Ammon's horn (tissue), 1 donor: ENCODE results near the gene TGOLN2.
"Not testable (repeated sequence)": the region's sequence is repeated elsewhere in the genome, so short reads cannot be mapped to it uniquely, and the experiment has no call there.

ENCODE experiments used
- DNase-seq: peaks from one replicate; pipeline ENCODE4 v3.0.0-alpha.2; 2016; ENCODE audit warnings: low spot score

Gene TGOLN2

DNA sequence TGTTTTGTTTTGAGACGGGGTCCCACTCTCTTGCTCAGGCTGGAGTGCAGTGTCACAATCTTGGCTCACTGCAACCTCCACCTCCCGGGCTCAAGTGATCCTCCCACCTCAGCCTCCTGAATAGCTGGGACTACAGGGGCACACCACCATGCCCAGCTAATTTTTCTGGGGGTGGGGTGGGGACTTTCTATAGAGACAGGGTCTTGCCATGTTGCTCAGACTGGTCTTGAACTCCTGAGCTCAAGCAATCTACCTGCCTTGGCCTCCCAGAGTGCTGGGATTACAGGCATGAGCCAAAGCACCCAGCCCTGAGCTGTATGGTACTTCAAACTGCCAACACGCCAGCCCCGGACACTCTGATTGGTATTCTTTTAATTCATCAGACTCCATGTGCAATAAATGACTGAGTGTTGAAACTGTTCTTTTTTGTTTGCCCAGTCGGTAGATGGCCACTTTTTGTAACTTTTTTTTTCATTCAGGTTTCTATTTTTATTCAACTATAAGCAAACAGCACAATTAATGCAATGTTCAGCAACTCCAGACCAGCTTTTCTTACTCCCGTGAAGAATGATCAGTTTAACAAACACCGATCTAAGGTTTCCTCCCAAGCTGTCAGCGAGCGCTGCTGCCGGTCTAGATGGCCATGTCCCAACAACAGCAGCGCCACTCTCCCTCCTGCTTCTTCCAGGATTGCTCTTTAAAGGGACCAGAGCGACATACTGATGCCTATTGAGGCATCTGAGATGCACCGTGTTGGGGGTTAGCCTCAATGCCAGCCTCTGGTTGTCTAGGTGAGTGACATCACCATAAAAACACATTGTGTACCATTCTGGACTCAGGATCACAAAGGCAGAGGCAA lies 12.5 kb upstream of the TGOLN2 start:
- DNase-seq = peak; percentile 38

GRCh38 chr2:85334928-85335327 lies 7.1 kb upstream of the TGOLN2 start:
- DNase-seq = no peak

DNA sequence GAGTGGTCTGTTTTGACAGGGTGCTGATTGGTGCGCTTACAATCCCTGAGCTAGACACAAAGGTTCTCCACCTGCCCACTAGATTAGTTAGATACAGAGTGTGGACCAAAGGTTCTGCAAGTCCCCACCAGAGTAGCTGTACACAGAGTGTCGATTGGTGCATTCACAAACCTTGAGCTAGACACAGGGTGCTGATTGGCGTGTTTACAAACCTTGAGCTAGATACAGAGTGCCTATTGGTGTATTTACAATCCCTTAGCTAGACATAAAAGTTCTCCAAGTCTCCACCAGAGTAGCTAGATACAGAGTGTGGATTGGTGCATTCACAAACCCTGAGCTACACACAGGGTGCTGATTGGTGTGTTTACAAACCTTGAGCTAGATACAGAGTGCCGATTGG lies 6.1 kb upstream of the TGOLN2 start:
- DNase-seq = not testable (repeated sequence)

DNA sequence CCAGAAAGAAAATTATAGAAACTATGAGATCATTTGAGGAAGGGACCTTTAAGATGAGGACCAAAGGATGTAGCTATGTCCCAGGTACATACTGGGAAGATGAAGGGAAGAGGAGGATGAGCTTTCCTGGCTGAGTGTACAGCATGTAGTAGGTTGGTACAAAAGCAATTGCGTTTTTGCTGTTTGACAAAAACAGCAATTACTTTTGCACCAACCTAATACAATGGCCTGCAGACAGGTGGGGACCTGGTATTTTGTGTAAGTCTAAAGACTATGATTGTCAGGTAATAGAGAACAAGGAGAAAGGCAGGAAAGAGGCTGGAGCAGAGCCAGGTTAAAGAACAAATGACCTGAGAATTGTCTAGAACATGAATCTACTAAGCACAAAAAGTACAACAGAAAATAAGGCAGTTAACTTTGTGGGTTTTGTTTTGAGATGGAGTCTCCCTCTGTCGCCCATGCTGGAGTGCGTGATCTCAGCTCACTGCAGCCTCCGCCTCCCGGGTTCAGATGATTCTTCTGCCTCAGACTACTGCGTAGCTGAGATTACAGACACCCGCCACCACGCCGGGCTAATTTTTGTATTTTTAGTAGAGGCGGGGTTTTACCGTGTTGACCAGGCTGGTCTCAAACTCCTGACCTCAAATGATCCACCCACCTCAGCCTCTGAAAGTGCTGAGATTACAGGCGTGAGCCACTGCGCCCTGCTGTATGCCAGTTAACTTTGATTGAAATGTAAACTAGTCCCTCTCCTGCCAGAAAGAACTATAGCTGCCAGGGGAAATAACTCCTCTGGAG lies 3.2 kb upstream of the TGOLN2 start:
- DNase-seq = no peak

- DNase-seq = not testable (repeated sequence)
Measured at GRCh38 chr2:85329701-85330100, 1.9 kb upstream of the TGOLN2 start.

GRCh38 chr2:85329181-85329651 lies 1.4 kb upstream of the TGOLN2 start:
- no peak for DNase-seq

DNA sequence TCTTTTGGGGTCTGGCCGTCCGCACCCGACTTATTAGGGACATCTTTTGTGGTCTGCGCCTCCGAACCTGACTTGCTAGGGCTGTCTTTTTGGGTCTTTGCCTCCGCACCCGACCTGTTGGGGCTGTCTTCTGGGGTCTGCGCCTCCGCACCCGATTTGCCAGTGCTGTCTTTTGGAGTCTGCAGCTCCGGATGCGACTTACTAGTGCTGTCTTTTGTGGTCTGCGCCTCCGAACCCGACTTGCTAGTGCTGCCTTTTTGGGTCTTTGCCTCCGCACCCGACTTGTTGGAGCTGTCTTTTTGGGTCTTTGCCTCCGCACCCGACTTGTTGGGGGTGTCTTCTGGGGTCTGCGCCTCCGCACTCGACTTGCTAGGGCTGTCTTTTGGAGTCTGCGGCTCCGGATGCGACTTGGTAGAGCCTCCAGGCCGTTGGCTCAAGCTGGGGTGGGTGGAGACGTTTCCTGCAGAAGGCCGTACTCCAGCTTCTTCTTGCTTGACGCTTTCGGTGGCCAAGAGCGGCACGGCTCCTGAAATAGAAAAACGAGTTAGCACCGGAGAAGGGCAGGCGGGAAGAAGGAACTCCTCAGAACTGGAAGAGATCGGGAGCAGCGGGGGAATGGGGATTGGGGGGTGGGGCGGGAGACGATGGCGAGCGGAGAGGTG lies 498 bp downstream of the TGOLN2 start:
- peak; percentile 53 for DNase-seq

DNA sequence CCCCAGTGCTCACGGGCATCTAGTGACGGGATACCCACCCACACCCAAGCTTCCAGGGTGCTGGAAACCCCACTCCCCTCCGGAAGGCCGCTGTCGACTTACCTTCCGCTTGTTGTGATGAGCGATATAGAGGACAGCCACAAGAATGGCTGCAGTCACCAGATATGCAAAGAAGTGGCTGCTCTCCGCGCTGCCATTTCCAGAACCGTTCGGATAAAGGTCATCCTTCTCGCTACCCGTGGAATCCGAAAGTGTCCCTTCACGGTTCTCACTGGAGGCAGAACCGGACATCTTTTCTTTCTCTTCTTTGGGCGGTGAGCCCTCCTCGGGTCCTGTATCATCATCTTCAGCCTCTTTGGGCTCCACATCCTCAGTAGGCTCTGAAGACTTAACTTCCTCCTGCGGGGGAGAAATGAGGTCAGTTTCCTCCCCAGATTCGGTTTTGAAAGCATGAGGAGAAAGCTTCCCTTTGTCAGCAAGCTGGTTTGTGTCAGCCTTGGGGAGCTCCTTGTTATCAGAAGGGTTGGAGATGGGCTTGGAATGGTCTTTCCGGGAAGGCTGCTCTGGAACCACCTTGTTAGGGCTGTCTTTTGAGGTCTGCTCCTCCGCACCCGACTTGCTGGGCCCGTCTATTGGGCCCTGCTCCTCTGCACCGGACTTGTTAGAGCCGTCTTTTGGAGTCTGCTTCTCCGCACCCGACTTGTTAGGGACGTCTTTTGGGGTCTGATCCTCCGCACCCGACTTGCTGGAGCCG lies 1.2 kb downstream of the TGOLN2 start:
- peak; percentile 43 for DNase-seq

GRCh38 chr2:85325466-85325811 lies 2.4 kb downstream of the TGOLN2 start:
- DNase-seq = no peak

DNA sequence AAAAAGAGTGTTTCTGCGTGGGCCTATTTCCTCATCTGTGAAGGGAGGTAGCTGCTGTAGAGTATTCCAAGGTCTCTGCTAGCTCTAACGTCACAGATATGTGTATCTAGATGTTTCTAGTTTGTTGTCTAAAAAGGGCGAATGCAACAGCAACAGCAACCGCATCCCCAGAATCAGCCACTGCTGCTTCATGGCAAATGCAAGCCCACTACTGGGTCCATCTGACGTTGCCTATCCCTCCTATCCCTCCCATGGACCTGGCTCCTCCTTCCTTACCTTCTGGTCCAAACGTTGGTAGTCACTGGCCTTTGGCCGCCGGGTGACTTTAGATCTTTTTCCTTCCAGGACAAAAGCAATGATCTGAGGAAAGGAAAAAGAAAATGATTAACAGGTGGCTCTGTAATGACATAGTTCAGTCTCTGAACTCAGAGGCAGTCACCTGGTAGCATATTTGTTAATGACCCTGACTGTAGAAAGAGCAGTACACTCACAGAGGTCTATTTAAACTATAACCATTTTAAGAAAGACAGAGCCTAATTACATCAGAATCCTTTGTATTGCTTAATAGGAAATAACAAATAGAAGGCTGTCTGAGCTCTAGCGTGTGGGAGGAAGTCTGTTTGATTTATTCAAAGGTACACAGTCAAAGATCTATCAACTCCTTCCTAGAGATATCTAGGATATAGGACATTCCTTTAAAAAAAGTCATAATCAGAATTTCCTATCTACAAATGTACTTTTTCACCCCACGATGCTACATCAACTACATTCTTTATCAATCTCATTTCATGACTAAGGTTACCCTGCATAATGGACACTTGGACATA lies 2.9 kb downstream of the TGOLN2 start:
- no peak for DNase-seq

- not testable (repeated sequence) for DNase-seq
Measured at GRCh38 chr2:85323988-85324367, 3.8 kb downstream of the TGOLN2 start.

DNA sequence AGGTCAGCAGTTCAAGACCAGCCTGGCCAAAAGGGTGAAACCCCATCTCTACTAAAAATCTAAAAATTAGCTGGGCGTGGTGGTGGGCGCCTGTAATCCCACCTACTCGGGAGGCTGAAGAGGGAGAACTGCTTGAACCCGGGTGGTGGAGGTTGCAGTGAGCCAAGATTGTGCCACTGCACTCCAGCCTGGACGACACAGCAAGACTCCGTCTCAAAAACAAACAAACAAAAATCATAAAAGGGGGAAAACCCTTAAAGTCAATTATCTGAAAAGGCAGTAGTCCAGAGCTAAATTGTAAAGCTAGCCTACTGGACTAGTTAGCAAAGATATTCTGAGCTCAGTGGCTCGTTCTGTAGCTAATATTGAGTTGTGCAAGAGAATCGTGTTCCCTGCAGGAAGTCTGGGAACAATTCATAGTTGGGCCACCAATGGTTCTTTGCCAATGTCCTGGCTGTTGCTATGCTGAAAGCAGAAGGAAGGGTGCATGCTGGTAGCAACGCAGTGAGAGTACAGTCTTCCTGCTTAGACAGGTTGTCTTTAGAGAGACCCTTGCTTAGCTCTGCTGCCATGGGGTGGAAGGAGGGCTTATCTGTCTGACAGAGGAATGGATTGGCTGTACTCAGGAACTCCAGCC lies 4.3 kb downstream of the TGOLN2 start:
- DNase-seq = no peak

DNA sequence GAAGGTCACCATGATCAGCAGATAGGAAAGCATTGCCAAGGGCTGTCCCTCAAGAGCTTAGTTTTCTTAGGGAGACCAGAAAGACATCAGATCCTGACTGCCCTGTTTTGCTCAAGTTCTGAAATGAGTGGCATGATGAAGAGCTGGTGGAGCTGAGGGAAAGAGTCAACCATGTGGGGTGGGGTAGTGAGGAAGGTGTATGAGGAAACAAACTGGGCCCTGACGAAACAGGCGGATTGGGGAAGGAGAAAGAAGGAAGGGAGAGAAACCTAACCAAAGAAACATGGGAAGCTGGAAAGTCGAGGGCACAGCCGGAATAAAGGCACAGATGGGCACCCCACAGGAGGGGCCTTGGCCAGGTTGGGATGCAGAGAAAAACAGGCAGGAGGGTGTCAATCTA lies 8.0 kb downstream of the TGOLN2 start:
- DNase-seq = no peak

- DNase-seq = no peak
Measured at GRCh38 chr2:85318222-85319074, 9.3 kb downstream of the TGOLN2 start.

DNA sequence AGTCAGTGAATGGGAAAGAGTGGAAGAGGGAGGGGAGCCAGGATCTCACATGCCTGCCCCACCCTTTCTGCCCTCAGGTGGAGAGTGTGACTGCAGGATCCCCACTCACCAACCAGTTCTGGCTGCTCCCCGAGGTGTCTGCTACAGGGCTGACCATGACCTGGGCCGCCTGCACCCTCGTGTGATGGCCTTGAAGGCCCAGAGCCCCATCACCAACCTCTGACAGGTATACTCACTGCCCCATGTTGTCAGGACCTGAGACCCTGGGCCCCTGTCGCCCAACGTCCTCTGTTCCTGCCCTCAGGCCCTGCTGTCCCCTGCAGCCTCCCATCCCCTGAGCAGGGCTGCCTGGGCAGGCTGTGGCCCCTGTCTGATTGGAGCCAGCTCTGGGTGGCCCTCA lies 11.9 kb downstream of the TGOLN2 start:
- DNase-seq = not testable (repeated sequence)

- no peak for DNase-seq
Measured at GRCh38 chr2:85314884-85315242, 12.9 kb downstream of the TGOLN2 start.

DNA sequence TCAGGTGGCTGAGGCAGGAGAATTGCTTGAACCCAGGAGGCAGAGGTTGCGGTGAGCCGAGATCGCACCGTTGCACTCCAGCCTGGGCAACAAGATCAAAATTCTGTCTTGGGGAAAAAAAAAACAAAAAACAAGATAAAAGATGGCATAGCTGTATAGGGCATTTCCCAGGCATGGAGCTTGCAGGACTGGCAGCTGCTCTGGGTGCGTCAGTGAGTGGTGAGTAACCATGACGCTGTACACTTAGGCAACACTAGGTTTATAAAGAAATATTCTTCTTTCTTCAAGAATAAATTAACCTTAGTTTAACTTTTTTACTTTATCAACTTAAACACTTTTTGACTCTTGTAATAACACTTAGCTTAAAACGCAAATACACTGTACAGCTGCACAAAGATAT lies 15.4 kb downstream of the TGOLN2 start:
- no peak for DNase-seq

DNA sequence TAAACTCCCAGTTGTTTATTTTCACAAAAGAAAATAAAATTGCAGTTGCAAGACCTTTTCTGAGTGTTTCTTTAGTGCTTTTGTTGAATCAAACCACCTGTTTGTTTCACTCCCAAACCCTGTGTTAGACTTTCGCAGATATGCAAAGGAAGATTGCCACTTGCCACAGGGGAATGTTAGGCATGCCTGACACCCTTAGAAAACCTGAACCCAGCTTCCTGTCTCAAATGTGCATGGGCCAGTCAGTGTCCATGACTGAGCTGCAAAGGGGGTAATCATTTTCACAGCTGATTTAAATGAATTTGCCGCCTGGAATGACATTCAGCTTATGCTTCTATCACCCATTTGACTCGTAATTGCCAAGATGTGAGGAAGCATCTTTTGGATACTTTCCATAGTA lies 17.5 kb downstream of the TGOLN2 start:
- no peak for DNase-seq

DNA sequence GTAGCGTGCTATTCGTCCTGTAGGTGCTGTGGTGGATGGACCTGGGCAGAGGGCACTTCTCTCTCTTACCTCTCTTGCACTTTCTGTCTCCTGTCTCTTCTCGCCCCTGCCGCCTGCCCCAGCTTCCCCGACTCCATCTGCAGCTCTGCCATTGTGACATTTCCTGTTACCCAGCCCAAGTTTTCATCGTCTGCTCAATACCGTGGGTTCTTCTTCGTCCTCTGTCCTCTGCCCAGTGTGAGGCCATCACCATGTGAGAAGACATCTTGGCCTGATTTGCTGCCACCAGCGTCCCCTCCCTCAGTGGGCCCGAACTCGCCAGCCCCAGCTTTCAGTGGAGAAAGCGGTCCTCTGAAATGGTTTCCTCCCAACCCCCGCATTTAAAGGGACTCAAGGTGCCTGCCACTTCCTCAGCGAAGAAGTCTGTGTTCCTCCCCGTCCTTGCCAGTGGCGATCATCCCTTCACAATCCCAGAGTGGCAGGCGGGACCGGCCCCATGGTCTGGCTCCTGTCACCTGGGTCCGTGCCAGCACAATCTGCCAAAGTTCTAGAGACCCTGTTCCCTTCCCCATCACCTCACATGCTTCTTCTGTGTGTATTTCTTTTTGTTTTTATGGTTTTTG lies 18.0 kb downstream of the TGOLN2 start:
- DNase-seq = no peak
